Neural progenitor cell (in vitro differentiated cells): ENCODE measurements around the gene MINDY4.

Experiments
- EZH2 ChIP-seq: fragments of 200-600 bp; sonication (generic); IDR thresholded peaks from 2 replicates; pipeline ENCODE4 v1.6.1; 2017; ENCODE audit warnings: antibody characterized with exemption, mild to moderate bottlenecking, moderate library complexity
- TF ChIP-seq, protein P1 (sequence below): fragments of 200-600 bp; sonication (generic); IDR thresholded peaks from 2 replicates; pipeline ENCODE4 v1.5.1; 2017; ENCODE audit warnings: antibody characterized with exemption, mild to moderate bottlenecking

DNA sequence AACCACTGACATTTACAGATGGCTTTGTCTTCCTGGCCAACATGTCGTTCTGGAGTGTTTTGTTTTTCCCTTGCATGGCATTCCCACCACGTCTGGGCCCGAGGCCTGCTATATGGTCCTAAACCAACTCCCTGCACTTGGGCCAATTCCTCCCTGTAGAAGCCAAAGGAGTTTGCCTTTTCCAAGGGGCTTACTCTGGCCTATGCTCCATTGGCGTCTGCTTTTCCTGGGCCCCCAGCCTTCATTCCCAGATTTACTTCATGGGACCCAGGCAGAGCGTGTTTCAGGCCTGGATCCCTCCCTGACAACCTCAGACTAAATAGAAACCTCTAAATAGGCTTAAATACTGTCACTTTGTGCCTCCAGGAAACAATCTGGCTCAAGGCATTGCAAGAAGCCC lies 60.7 kb downstream of the MINDY4 start:
- TF ChIP-seq, protein P1, sequence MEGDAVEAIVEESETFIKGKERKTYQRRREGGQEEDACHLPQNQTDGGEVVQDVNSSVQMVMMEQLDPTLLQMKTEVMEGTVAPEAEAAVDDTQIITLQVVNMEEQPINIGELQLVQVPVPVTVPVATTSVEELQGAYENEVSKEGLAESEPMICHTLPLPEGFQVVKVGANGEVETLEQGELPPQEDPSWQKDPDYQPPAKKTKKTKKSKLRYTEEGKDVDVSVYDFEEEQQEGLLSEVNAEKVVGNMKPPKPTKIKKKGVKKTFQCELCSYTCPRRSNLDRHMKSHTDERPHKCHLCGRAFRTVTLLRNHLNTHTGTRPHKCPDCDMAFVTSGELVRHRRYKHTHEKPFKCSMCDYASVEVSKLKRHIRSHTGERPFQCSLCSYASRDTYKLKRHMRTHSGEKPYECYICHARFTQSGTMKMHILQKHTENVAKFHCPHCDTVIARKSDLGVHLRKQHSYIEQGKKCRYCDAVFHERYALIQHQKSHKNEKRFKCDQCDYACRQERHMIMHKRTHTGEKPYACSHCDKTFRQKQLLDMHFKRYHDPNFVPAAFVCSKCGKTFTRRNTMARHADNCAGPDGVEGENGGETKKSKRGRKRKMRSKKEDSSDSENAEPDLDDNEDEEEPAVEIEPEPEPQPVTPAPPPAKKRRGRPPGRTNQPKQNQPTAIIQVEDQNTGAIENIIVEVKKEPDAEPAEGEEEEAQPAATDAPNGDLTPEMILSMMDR = no peak
- TF ChIP-seq EZH2 = no peak
